OCI-LY7 (cell line): Measurements from ENCODE around the gene TLE3. TPM values are rescaled to one million over a fixed set of nuclear protein-coding genes. Genes with fewer than 3 reads are reported as not detected.
"Not testable (repeated sequence)": the region's sequence is repeated elsewhere in the genome, so short reads cannot be mapped to it uniquely, and the experiment has no call there.

Experiments used
- BruUV-seq: library from RNA; stranded (reverse); fragments of 400-500 nt; replicated peaks from 2 replicates; lab custom pipeline; 2021; lab: Mats Ljungman, UMichigan
- CTCF ChIA-PET: fragments of 300-600 bp; sonication (Branson Sonifier 250); formaldehyde crosslinking; loops from one replicate; lab custom pipeline; 2022; ENCODE audit warnings: antibody characterized with exemption; ENCODE audit not compliant: unreplicated experiment; lab: Charles Lee
- POLR2A ChIA-PET: fragments of 300-600 bp; sonication (Branson Sonifier 250); formaldehyde crosslinking; loops from one replicate; lab custom pipeline; 2022; ENCODE audit warnings: antibody characterized with exemption; lab: Charles Lee
- DNase-seq: peaks from one replicate; pipeline ENCODE4 v3.0.0-alpha.2; 2015; ENCODE audit warnings: low spot score
- H2AFZ ChIP-seq: fragments of 200-600 bp; sonication (generic), shearing (Covaris generic); 2 replicates; pipeline ENCODE4 v1.6.1; 2014; ENCODE audit warnings: mild to moderate bottlenecking, antibody characterized with exemption, low read length, moderate library complexity
- H3K27ac ChIP-seq: fragments of 200-600 bp; sonication (generic); 2 replicates; pipeline ENCODE4 v1.5.1; 2014; ENCODE audit warnings: mixed run types, low read depth, mild to moderate bottlenecking, moderate library complexity, low read length, inconsistent platforms; ENCODE audit not compliant: poor library complexity, severe bottlenecking
- H3K36me3 ChIP-seq: fragments of 200-600 bp; sonication (generic); 2 replicates; pipeline ENCODE4 v1.6.1; 2014; ENCODE audit warnings: mild to moderate bottlenecking, antibody characterized with exemption, low read length, moderate library complexity, mixed read lengths; ENCODE audit not compliant: insufficient read depth
- H3K4me1 ChIP-seq: fragments of 200-600 bp; sonication (generic); 2 replicates; pipeline ENCODE4 v1.5.1; 2014; ENCODE audit warnings: mild to moderate bottlenecking, low read length; ENCODE audit not compliant: insufficient read depth, poor library complexity, severe bottlenecking
- H3K4me2 ChIP-seq: fragments of 200-600 bp; sonication (generic); 2 replicates; pipeline ENCODE4 v1.6.1; 2014; ENCODE audit warnings: mild to moderate bottlenecking, low read length
- H3K4me3 ChIP-seq: fragments of 200-600 bp; sonication (generic); 2 replicates; pipeline ENCODE4 v1.5.1; 2014; ENCODE audit warnings: mild to moderate bottlenecking, low read depth, low read length; ENCODE audit not compliant: poor library complexity, severe bottlenecking
- H3K79me2 ChIP-seq: fragments of 200-600 bp; sonication (generic); 2 replicates; pipeline ENCODE4 v1.6.1; 2016; ENCODE audit warnings: low read depth, mild to moderate bottlenecking, low read length, moderate library complexity, mixed read lengths; ENCODE audit not compliant: insufficient read depth
- H3K9me2 ChIP-seq: fragments of 200-600 bp; sonication (generic); 2 replicates; pipeline ENCODE4 v1.6.1; 2016; ENCODE audit warnings: mild to moderate bottlenecking, low read length, mixed read lengths; ENCODE audit not compliant: insufficient read depth
- H3K9me3 ChIP-seq: fragments of 200-600 bp; sonication (generic); 2 replicates; pipeline ENCODE4 v1.6.1; 2014; ENCODE audit warnings: mild to moderate bottlenecking, mixed run types, low read length, mixed read lengths
- H4K20me1 ChIP-seq: fragments of 200-600 bp; sonication (generic); 2 replicates; pipeline ENCODE4 v1.6.1; 2014; ENCODE audit warnings: mild to moderate bottlenecking, antibody characterized with exemption, low read length, moderate library complexity, mixed read lengths; ENCODE audit not compliant: insufficient read depth
- CTCF ChIP-seq: fragments of 200-600 bp; sonication (generic); conservative IDR thresholded peaks from 2 replicates; pipeline ENCODE4 v1.5.1; 2014; ENCODE audit warnings: mild to moderate bottlenecking, antibody characterized with exemption, low read length, moderate library complexity, mixed read lengths
- EZH2phosphoT487 ChIP-seq: fragments of 200-600 bp; sonication (generic); IDR thresholded peaks from 2 replicates; pipeline ENCODE4 v1.6.1; 2018; ENCODE audit warnings: low read depth, borderline replicate concordance, mild to moderate bottlenecking, mixed run types, antibody characterized with exemption, low read length, moderate library complexity, mixed read lengths
- intact Hi-C: fragments of 100-400 bp; cut with micrococcal nuclease; formaldehyde crosslinking; loops from one replicate; pipeline ENCODE4 v1.10.0; 2022; ENCODE audit not compliant: unreplicated experiment
- total RNA-seq, 2 experiments: library from RNA; depleted of rRNA in 1 of 2; stranded (reverse); fragments of >200 nt in 1 of 2; shearing (Covaris generic) in 1 of 2; gene quantifications; 2 replicates each; pipeline ENCODE4 v1.2.3, GENCODE V29; 2014 to 2022

Gene TLE3
- total RNA-seq, 2 experiments from 2014 or later, result 31.9 to 37.9 TPM

- Histone ChIP-seq H3K4me3 (no peak overlapping the region), H4K20me1 (no peaks in the 10 kb centered on the region), H3K9me2 (no peaks in the 10 kb centered on the region), H3K4me1 (no peaks in the 10 kb centered on the region), H3K79me2 (no peaks in the 10 kb centered on the region), H3K27ac (no peak overlapping the region), H2AFZ (no peak overlapping the region), H3K9me3 (no peaks in the 10 kb centered on the region), H3K36me3 (no peaks in the 10 kb centered on the region), H3K4me2 (no peak overlapping the region)
- ChIA-PET CTCF (interaction anchor here (0.6 kb wide), 1 partner anchor 246 kb away, joined by 7 read pairs; no protein-coding TSS in a partner anchor), POLR2A (no interaction called here)
- DNase-seq, result no peak
- intact Hi-C loops, result no loop called here
- no TSS peak for BruUV-seq
- no peak for TF ChIP-seq CTCF
- no peak for TF ChIP-seq EZH2phosphoT487
Observed at GRCh38 chr15:70140025-70140542, 42.4 kb upstream of the TLE3 start.

DNA sequence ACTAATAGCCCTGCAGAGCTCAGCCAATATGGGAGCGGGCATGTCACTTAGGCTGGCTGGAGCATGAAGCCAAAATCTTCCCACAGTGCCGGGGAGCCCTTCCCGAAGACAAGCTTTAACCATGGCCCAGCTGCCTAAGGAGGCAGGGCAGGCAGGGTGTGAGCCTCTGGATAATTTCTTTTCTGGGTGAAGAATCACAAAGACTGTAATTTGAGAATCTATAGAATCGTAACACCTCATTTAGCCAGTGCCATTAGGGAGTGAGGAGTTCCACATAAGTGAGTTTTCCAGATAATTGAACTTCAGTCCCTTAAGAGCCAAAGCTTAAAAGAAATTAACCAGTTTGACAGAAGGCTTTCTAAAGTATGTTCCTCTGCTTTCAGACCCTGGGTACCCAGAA, 40.2 kb upstream of the TLE3 start:
- Histone ChIP-seq H3K9me2 (no peaks in the 10 kb centered on the region), H3K4me3 (no peak overlapping the region), H2AFZ (no peak overlapping the region), H3K4me2 (no peak overlapping the region), H3K4me1 (no peaks in the 10 kb centered on the region), H3K36me3 (no peaks in the 10 kb centered on the region), H4K20me1 (no peaks in the 10 kb centered on the region), H3K27ac (no peak overlapping the region), H3K79me2 (no peaks in the 10 kb centered on the region), H3K9me3 (no peaks in the 10 kb centered on the region)
- intact Hi-C loops, result no loop called here
- no peak for TF ChIP-seq EZH2phosphoT487
- TF ChIP-seq CTCF, result no peak
- ChIA-PET CTCF (no interaction called here), POLR2A (no interaction called here)
- DNase-seq, result no peak
- no TSS peak for BruUV-seq

DNA sequence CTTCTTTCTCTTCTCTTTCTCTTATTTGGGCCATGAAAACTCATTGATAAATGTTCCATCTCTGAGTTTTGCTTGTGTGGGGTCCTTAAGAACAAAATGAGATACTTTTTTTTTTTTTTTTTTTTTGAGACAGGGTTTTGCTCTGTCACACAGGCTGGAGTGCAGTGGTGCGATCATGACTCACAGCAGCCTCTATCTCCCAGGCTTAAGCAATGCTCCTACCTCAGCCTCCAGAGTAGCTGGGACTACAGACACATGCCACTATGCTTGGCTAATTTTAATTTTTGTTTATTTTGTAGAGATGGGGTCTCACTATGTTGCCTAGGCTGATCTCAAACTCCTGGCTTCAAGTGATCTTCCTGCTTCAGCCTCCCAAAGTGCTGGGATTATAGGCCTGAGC, 39.3 kb upstream of the TLE3 start:
- H3K4me3 ChIP-seq, H4K20me1 ChIP-seq, H3K9me3 ChIP-seq, DNase-seq, H3K36me3 ChIP-seq, intact Hi-C loops, H3K27ac ChIP-seq, H3K4me2 ChIP-seq, H3K9me2 ChIP-seq, BruUV-seq, H2AFZ ChIP-seq, CTCF ChIA-PET, H3K4me1 ChIP-seq, H3K79me2 ChIP-seq: not testable (repeated sequence)
- POLR2A ChIA-PET, result interaction anchor here (0.6 to 1.2 kb wide), 2 partner anchors 8 to 57 kb away, joined by 3 to 6 read pairs; no protein-coding TSS in a partner anchor
